Skin epidermis (tissue), 12 donors: Measurements from ENCODE around the gene ACTMAP.
"Not testable (repeated sequence)": the region's sequence is repeated elsewhere in the genome, so short reads cannot be mapped to it uniquely, and the experiment has no call there.

Experiments
- H3K27ac ChIP-seq, 21 experiments: fragments of 200-600 bp; sonication (generic) in 11 of 21; one replicate each; pipeline ENCODE4 v1.5.0; 2020; ENCODE audit warnings: mild to moderate bottlenecking in 3 of 21, inconsistent platforms in 2 of 21, moderate library complexity in 2 of 21
- H3K4me3 ChIP-seq, 7 experiments: fragments of 200-600 bp; sonication (generic) in 2 of 7; one replicate each; pipeline ENCODE4 v1.5.0; 2020; ENCODE audit warnings: inconsistent platforms in 2 of 7, mild to moderate bottlenecking in 2 of 7, moderate library complexity in 1 of 7

The ACTMAP gene

GRCh38 chr19:40750058-40750873 lies at the start of gene ACTMAP:
Gene ACTMAP, minus strand, starts transcription at chr19:40750477. Its CDS starts 674 bp downstream, at chr19:40749803.
- Histone ChIP-seq H3K4me3 (peak within 1 kb of the TSS; percentile 61 to 82 (median 70)), H3K27ac (peak within 1 kb of the TSS; percentile 69 to 98 (median 95))

GRCh38 chr19:40799558-40800338 lies 49.5 kb upstream of the ACTMAP start:
- H3K4me3 ChIP-seq, result peak overlapping the region; percentile 69 to 97 (median 93)
- H3K27ac ChIP-seq, result peak overlapping the region; percentile 78 to 99 (median 97)

GRCh38 chr19:40798683-40799557 lies 48.6 kb upstream of the ACTMAP start, which contains the start of gene EGLN2:
Gene EGLN2, plus strand, starts transcription at chr19:40799191. Its CDS starts 1,382 bp downstream, at chr19:40800573.
- H3K27ac ChIP-seq, result peak within 1 kb of the TSS; percentile 78 to 99 (median 97)

GRCh38 chr19:40797963-40798682 lies 47.8 kb upstream of the ACTMAP start:
- peak overlapping the region; percentile 69 to 97 (median 93) for H3K4me3 ChIP-seq

More at GRCh38 chr19:40798683-40799557, 48.6 kb upstream of the ACTMAP start, which contains the start of gene EGLN2:
- peak within 1 kb of the TSS; percentile 69 to 97 (median 93) for H3K4me3 ChIP-seq

GRCh38 chr19:40797166-40797962 lies 47.1 kb upstream of the ACTMAP start:
- peak overlapping the region in 3 of 7 experiments; percentile 73 to 97 (median 93) for H3K4me3 ChIP-seq

More at GRCh38 chr19:40797963-40798682, 47.8 kb upstream of the ACTMAP start:
- H3K27ac ChIP-seq, result peak overlapping the region in 20 of 21 experiments; percentile 1 to 99 (median 86)

GRCh38 chr19:40791996-40792395 lies 41.7 kb upstream of the ACTMAP start:
- Histone ChIP-seq H3K4me3 (no peak overlapping the region), H3K27ac (peak overlapping the region in 1 of 21 experiments; percentile 9)

More at GRCh38 chr19:40797166-40797962, 47.1 kb upstream of the ACTMAP start:
- H3K27ac ChIP-seq, result peak overlapping the region in 17 of 21 experiments; percentile 1 to 99 (median 87)

GRCh38 chr19:40791349-40791748 lies 41.1 kb upstream of the ACTMAP start:
- no peak overlapping the region for H3K27ac ChIP-seq

GRCh38 chr19:40786060-40787037 lies 36.1 kb upstream of the ACTMAP start:
- peak overlapping the region in 1 of 21 experiments; percentile 34 for H3K27ac ChIP-seq
- no peak overlapping the region for H3K4me3 ChIP-seq

More at GRCh38 chr19:40791349-40791748, 41.1 kb upstream of the ACTMAP start:
- H3K4me3 ChIP-seq, result no peak overlapping the region

GRCh38 chr19:40785526-40785925 lies 35.2 kb upstream of the ACTMAP start:
- H3K27ac ChIP-seq, result no peak overlapping the region
- no peak overlapping the region for H3K4me3 ChIP-seq

- not testable (repeated sequence) for H3K4me3 ChIP-seq, H3K27ac ChIP-seq
Observed at GRCh38 chr19:40784146-40784545, 33.9 kb upstream of the ACTMAP start.

GRCh38 chr19:40783711-40784110 lies 33.4 kb upstream of the ACTMAP start:
- H3K4me3 ChIP-seq, result no peak overlapping the region

GRCh38 chr19:40781140-40781539 lies 30.9 kb upstream of the ACTMAP start:
- H3K27ac ChIP-seq, result no peak overlapping the region

More at GRCh38 chr19:40783711-40784110, 33.4 kb upstream of the ACTMAP start:
- H3K27ac ChIP-seq, result no peak overlapping the region

GRCh38 chr19:40780582-40780981 lies 30.3 kb upstream of the ACTMAP start:
- Histone ChIP-seq H3K27ac (no peak overlapping the region), H3K4me3 (no peak overlapping the region)

More at GRCh38 chr19:40781140-40781539, 30.9 kb upstream of the ACTMAP start:
- no peak overlapping the region for H3K4me3 ChIP-seq

- H3K27ac ChIP-seq, result peak overlapping the region in 19 of 21 experiments; percentile 84 to 99 (median 94)
Observed at GRCh38 chr19:40778706-40779284, 28.5 kb upstream of the ACTMAP start.

GRCh38 chr19:40777937-40778705 lies 27.8 kb upstream of the ACTMAP start, which contains the start of gene RAB4B:
Gene RAB4B, plus strand, starts transcription at chr19:40778247. Its CDS starts 129 bp downstream, at chr19:40778376.
- H3K27ac ChIP-seq, result peak within 1 kb of the TSS; percentile 68 to 99 (median 94)
- peak within 1 kb of the TSS; percentile 53 to 83 (median 71) for H3K4me3 ChIP-seq

More at GRCh38 chr19:40778706-40779284, 28.5 kb upstream of the ACTMAP start:
- H3K4me3 ChIP-seq, result peak overlapping the region; percentile 53 to 83 (median 71)
